ENCODE results near the gene ARHGEF4. TPM values are rescaled to one million over a fixed set of nuclear protein-coding genes. Genes with fewer than 3 reads are reported as not detected.

ARHGEF4 gene
- total RNA-seq, 1 experiment from 2014 or later, result 0.80 TPM

- intact Hi-C loops (cut with micrococcal nuclease; ENCODE audit: unreplicated experiment) (no loop called here), in situ Hi-C loops (cut with HindIII; ENCODE audit: low pct_unique_long_range_greater_than_20kb, low sequenced_read_pairs) (no loop called here)
- H3K36me3 ChIP-seq (ENCODE audit: control insufficient read depth, insufficient read depth, low read length), result no peaks in the 10 kb centered on the region
- DNase-seq (ENCODE audit: low read depth, low spot score), result no peak
- H3K9me3 ChIP-seq (ENCODE audit: control insufficient read depth, insufficient read depth, low read depth, low read length), result no peaks in the 10 kb centered on the region
- no peak overlapping the region for H3K27ac ChIP-seq (ENCODE audit: low read length)
- ChIA-PET CTCF (no interaction called here), POLR2A (no interaction called here)
- no peak overlapping the region for H3K4me3 ChIP-seq (ENCODE audit: low read depth in 2 of 2, low read length in 2 of 2)
- H3K4me1 ChIP-seq (ENCODE audit: control insufficient read depth, insufficient read depth, low read length), result no peaks in the 10 kb centered on the region
- no TSS peak for BruUV-seq (replicated peaks)
- no peaks in the 10 kb centered on the region for H3K27me3 ChIP-seq (ENCODE audit: control insufficient read depth, insufficient read depth, low read length)
- no peak for TF ChIP-seq TCF7L2 (IDR thresholded peaks at IDR 0.05; ENCODE audit: low read depth, low read length)
- TF ChIP-seq CTCF (IDR thresholded peaks at IDR 0.05), result no peak
- TF ChIP-seq REST (IDR thresholded peaks at IDR 0.05; ENCODE audit: insufficient read depth in 1 of 2, low read depth in 2 of 2, low read length in 1 of 2), result no peak
- no peak for ATAC-seq
Measured at GRCh38 chr2:131027566-131028528, 191.1 kb downstream of the ARHGEF4 start.

- Histone ChIP-seq H3K4me3 (ENCODE audit: low read depth in 2 of 2, low read length in 2 of 2) (no peak overlapping the region), H3K27me3 (ENCODE audit: control insufficient read depth, insufficient read depth, low read length) (no peaks in the 10 kb centered on the region), H3K4me1 (ENCODE audit: control insufficient read depth, insufficient read depth, low read length) (no peaks in the 10 kb centered on the region), H3K27ac (ENCODE audit: low read length) (no peak overlapping the region), H3K36me3 (ENCODE audit: control insufficient read depth, insufficient read depth, low read length) (no peaks in the 10 kb centered on the region), H3K9me3 (ENCODE audit: control insufficient read depth, insufficient read depth, low read depth, low read length) (no peaks in the 10 kb centered on the region)
- TF ChIP-seq CTCF (IDR thresholded peaks at IDR 0.05) (no peak), TCF7L2 (IDR thresholded peaks at IDR 0.05; ENCODE audit: low read depth, low read length) (no peak), POLR2AphosphoS5 (IDR thresholded peaks at IDR 0.05; ENCODE audit: low read depth, low read length) (no peak), REST (IDR thresholded peaks at IDR 0.05; ENCODE audit: insufficient read depth in 1 of 2, low read depth in 2 of 2, low read length in 1 of 2) (no peak)
- intact Hi-C loops (cut with micrococcal nuclease; ENCODE audit: unreplicated experiment) (no loop called here), in situ Hi-C loops (cut with HindIII; ENCODE audit: low pct_unique_long_range_greater_than_20kb, low sequenced_read_pairs) (no loop called here)
- DNase-seq (ENCODE audit: low read depth, low spot score), result no peak
- BruUV-seq (replicated peaks), result no TSS peak
- no peak for ATAC-seq
- CTCF ChIA-PET, result no interaction called here
- POLR2A ChIA-PET, result no interaction called here
Measured at GRCh38 chr2:131029812-131030211, 193.1 kb downstream of the ARHGEF4 start.
